HEK293 (cell line): ENCODE measurements around the gene TDG.

Experiments used
- EGR2 ChIP-seq: fragments of 450-650 bp; formaldehyde crosslinking; IDR thresholded peaks from 2 replicates; pipeline ENCODE4 v1.5.1; 2016; ENCODE audit warnings: low read depth, missing biosample characterization, missing genetic modification characterization
- ELK4 ChIP-seq: IDR thresholded peaks from 2 replicates; pipeline ENCODE4 v1.6.1; 2011; ENCODE audit warnings: mild to moderate bottlenecking, low read depth, low read length, borderline replicate concordance
- GFI1B ChIP-seq: fragments of 450-650 bp; formaldehyde crosslinking; IDR thresholded peaks from 2 replicates; pipeline ENCODE4 v1.5.1; 2016; ENCODE audit warnings: missing biosample characterization, missing genetic modification characterization
- HOXC10 ChIP-seq: sonication (generic); formaldehyde crosslinking; IDR thresholded peaks from 2 replicates; pipeline ENCODE4 v1.8.1; 2023; ENCODE audit warnings: mild to moderate bottlenecking, missing genetic modification reagents
- KLF1 ChIP-seq: fragments of 450-650 bp; formaldehyde crosslinking; IDR thresholded peaks from 2 replicates; pipeline ENCODE4 v1.5.1; 2016; ENCODE audit warnings: missing biosample characterization, missing genetic modification characterization
- SCRT2 ChIP-seq: fragments of 450-650 bp; formaldehyde crosslinking; IDR thresholded peaks from 2 replicates; pipeline ENCODE4 v1.5.1; 2016; ENCODE audit warnings: missing biosample characterization, missing genetic modification characterization
- YY2 ChIP-seq: fragments of 450-650 bp; formaldehyde crosslinking; IDR thresholded peaks from 2 replicates; pipeline ENCODE4 v1.5.1; 2016; ENCODE audit warnings: missing biosample characterization, missing genetic modification characterization
- ZBTB10 ChIP-seq: fragments of 450-650 bp; formaldehyde crosslinking; IDR thresholded peaks from 2 replicates; pipeline ENCODE4 v1.5.1; 2016; ENCODE audit warnings: missing biosample characterization, missing genetic modification characterization
- ZBTB17 ChIP-seq: fragments of 450-650 bp; formaldehyde crosslinking; IDR thresholded peaks from 2 replicates; pipeline ENCODE4 v1.5.1; 2016; ENCODE audit warnings: missing biosample characterization, missing genetic modification characterization
- ZBTB44 ChIP-seq: fragments of 450-650 bp; IDR thresholded peaks from 2 replicates; pipeline ENCODE4 v1.5.1; 2018; ENCODE audit warnings: missing biosample characterization, mild to moderate bottlenecking, missing genetic modification characterization
- ZBTB6 ChIP-seq: fragments of 450-650 bp; formaldehyde crosslinking; IDR thresholded peaks from 2 replicates; pipeline ENCODE4 v1.5.1; 2017; ENCODE audit warnings: missing biosample characterization, missing genetic modification characterization
- ZBTB7A ChIP-seq: fragments of 450-650 bp; formaldehyde crosslinking; IDR thresholded peaks from 2 replicates; pipeline ENCODE4 v1.5.1; 2016; ENCODE audit warnings: low read depth, missing biosample characterization, missing genetic modification characterization
- ZFP69B ChIP-seq: fragments of 450-650 bp; formaldehyde crosslinking; IDR thresholded peaks from 2 replicates; pipeline ENCODE4 v1.5.1; 2016; ENCODE audit warnings: missing biosample characterization, missing genetic modification characterization
- ZIC2 ChIP-seq: fragments of 450-650 bp; formaldehyde crosslinking; IDR thresholded peaks from 2 replicates; pipeline ENCODE4 v1.5.1; 2016; ENCODE audit warnings: missing biosample characterization, missing genetic modification characterization
- ZNF114 ChIP-seq: fragments of 450-650 bp; formaldehyde crosslinking; IDR thresholded peaks from 2 replicates; pipeline ENCODE4 v1.5.0; 2017; ENCODE audit warnings: missing biosample characterization, missing genetic modification characterization
- ZNF132 ChIP-seq: fragments of 450-650 bp; formaldehyde crosslinking; IDR thresholded peaks from 2 replicates; pipeline ENCODE4 v1.5.1; 2017; ENCODE audit warnings: missing biosample characterization, missing genetic modification characterization, borderline replicate concordance
- ZNF174 ChIP-seq: fragments of 450-650 bp; formaldehyde crosslinking; IDR thresholded peaks from 2 replicates; pipeline ENCODE4 v1.5.0; 2017; ENCODE audit warnings: missing biosample characterization, mild to moderate bottlenecking, missing genetic modification characterization
- ZNF2 ChIP-seq: fragments of 450-650 bp; formaldehyde crosslinking; IDR thresholded peaks from 2 replicates; pipeline ENCODE4 v1.5.1; 2016; ENCODE audit warnings: missing biosample characterization, missing genetic modification characterization
- ZNF23 ChIP-seq: fragments of 450-650 bp; formaldehyde crosslinking; IDR thresholded peaks from 2 replicates; pipeline ENCODE4 v1.5.1; 2016; ENCODE audit warnings: missing biosample characterization, missing genetic modification characterization, borderline replicate concordance
- ZNF274 ChIP-seq, 2 experiments: fragments of 200-500 bp in 1 of 2; fragments of 450-650 bp in 1 of 2; sonication (Bioruptor generic) in 1 of 2; formaldehyde crosslinking in 1 of 2; IDR thresholded peaks; 2 replicates each; pipeline versions ENCODE4 v1.5.1 to v1.6.1; 2014 to 2016; ENCODE audit warnings: borderline replicate concordance in 1 of 2, inconsistent platforms in 1 of 2, low read length in 1 of 2, missing biosample characterization in 1 of 2, missing genetic modification characterization in 1 of 2
- ZNF335 ChIP-seq: fragments of 450-650 bp; formaldehyde crosslinking; conservative IDR thresholded peaks from 2 replicates; pipeline ENCODE4 v1.5.1; 2016; ENCODE audit warnings: missing biosample characterization, missing genetic modification characterization
- ZNF391 ChIP-seq: fragments of 450-650 bp; formaldehyde crosslinking; IDR thresholded peaks from 2 replicates; pipeline ENCODE4 v1.5.1; 2016; ENCODE audit warnings: low read depth, missing biosample characterization, missing genetic modification characterization, borderline replicate concordance
- ZNF518A ChIP-seq: fragments of 450-650 bp; formaldehyde crosslinking; conservative IDR thresholded peaks from 2 replicates; pipeline ENCODE4 v1.5.1; 2016; ENCODE audit warnings: low read depth, missing biosample characterization, missing genetic modification characterization
- ZNF544 ChIP-seq: fragments of 450-650 bp; formaldehyde crosslinking; IDR thresholded peaks from 2 replicates; pipeline ENCODE4 v1.5.0; 2017; ENCODE audit warnings: missing biosample characterization, missing genetic modification characterization
- ZNF580 ChIP-seq: fragments of 450-650 bp; formaldehyde crosslinking; IDR thresholded peaks from 2 replicates; pipeline ENCODE4 v1.5.1; 2016; ENCODE audit warnings: missing biosample characterization, missing genetic modification characterization
- ZNF600 ChIP-seq: fragments of 450-650 bp; formaldehyde crosslinking; IDR thresholded peaks from 2 replicates; pipeline ENCODE4 v1.5.1; 2016; ENCODE audit warnings: missing biosample characterization, missing genetic modification characterization
- ZNF626 ChIP-seq: fragments of 450-650 bp; sonication (Bioruptor Pico); formaldehyde crosslinking; IDR thresholded peaks from 2 replicates; pipeline ENCODE4 v1.5.1; 2018; ENCODE audit warnings: missing biosample characterization, missing genetic modification characterization, inconsistent platforms

TDG gene

GRCh38 chr12:103924761-103925641 is 40.7 kb upstream of the TDG start (continued):
- TF ChIP-seq ZNF391 = no peak
- TF ChIP-seq ZBTB6 (tag by site-specific recombination) = no peak
- TF ChIP-seq ZNF335 (tag by site-specific recombination) = peak; percentile 55
- no peak for TF ChIP-seq ZBTB44 (tag by site-specific recombination)
- no peak for TF ChIP-seq SCRT2 (tag by site-specific recombination)
- no peak for TF ChIP-seq ZBTB7A
- TF ChIP-seq GFI1B = peak; percentile 96
- no peak for TF ChIP-seq ZNF174 (tag by site-specific recombination)
- no peak for TF ChIP-seq ELK4
- no peak for TF ChIP-seq ZNF580
- no peak for TF ChIP-seq HOXC10
- TF ChIP-seq ZNF132 (tag by site-specific recombination) = no peak
- no peak for TF ChIP-seq ZNF544 (tag by site-specific recombination)
- peak; percentile 54; the same call in 1 of the 2 replicates for TF ChIP-seq ZFP69B (tag by site-specific recombination)
- TF ChIP-seq ZNF2 (tag by site-specific recombination) = no peak
- no peak for TF ChIP-seq ZNF626 (tag by site-specific recombination)
- no peak; the same call in 1 of the 2 replicates for TF ChIP-seq ZNF518A (tag by site-specific recombination)
- TF ChIP-seq ZNF600 = peak; percentile 95
- TF ChIP-seq KLF1 (tag by site-specific recombination) = no peak
- TF ChIP-seq ZIC2 = peak; percentile 93
- TF ChIP-seq ZBTB10 = no peak
- no peak for TF ChIP-seq ZNF274 (IDR thresholded peaks at IDR 0.05; ENCODE audit: low read length)
- TF ChIP-seq ZNF274 (tag by site-specific recombination; IDR thresholded peaks at IDR 0.05; ENCODE audit: borderline replicate concordance) = no peak
- no peak for TF ChIP-seq EGR2
- peak; percentile 87 for TF ChIP-seq ZBTB17 (tag by site-specific recombination)
- no peak for TF ChIP-seq ZNF114
- TF ChIP-seq YY2 = 0 out of 2 replicates have a peak, but pooled peaks have one; percentile 21
- TF ChIP-seq ZNF23 (tag by site-specific recombination) = no peak
